ENCODE data around the gene CAMTA1.

GRCh38 chr1:7319196-7319595, 533.9 kb downstream of the CAMTA1 start:
- TF ChIP-seq CTCF (conservative IDR thresholded peaks at IDR 0.05; ENCODE audit: low read depth, low read length): no peak
- TF ChIP-seq EZH2 (IDR thresholded peaks at IDR 0.05; ENCODE audit: borderline replicate concordance, low read depth, low read length, poor library complexity, severe bottlenecking): no peak

Data from A673 (cell line).